MCF 10A (cell line): ENCODE measurements around the gene MEP1A. TPM values are rescaled to one million over a fixed set of nuclear protein-coding genes. Genes with fewer than 3 reads are reported as not detected.

Source experiments
- BruUV-seq: library from RNA; stranded (reverse); fragments of 400-500 nt; replicated peaks from 2 replicates; lab custom pipeline; 2021; lab: Mats Ljungman, UMichigan
- CTCF ChIA-PET: fragments of 300-600 bp; sonication (Branson Sonifier 250); formaldehyde crosslinking; extraction: SDS; loops from one replicate; lab custom pipeline; 2021; ENCODE audit warnings: antibody characterized with exemption, inconsistent platforms; lab: Yijun Ruan, JAX
- POLR2A ChIA-PET: fragments of 300-600, 350-650 bp; sonication (Branson Sonifier 250); formaldehyde crosslinking; extraction: SDS; loops from one replicate; lab custom pipeline; 2020; ENCODE audit warnings: antibody characterized with exemption, inconsistent platforms; lab: Yijun Ruan, JAX
- DNase-seq: peaks from one replicate; pipeline ENCODE4 v3.0.0-alpha.2; 2018; ENCODE audit not compliant: unreplicated experiment
- H3K27ac Mint-ChIP-seq: one replicate; pipeline ENCODE4 v1.8.0; 2022; ENCODE audit warnings: mild to moderate bottlenecking, low read depth, mixed read lengths; ENCODE audit not compliant: unreplicated experiment
- H3K27me3 Mint-ChIP-seq: one replicate; pipeline ENCODE4 v1.8.0; 2022; ENCODE audit warnings: mixed read lengths; ENCODE audit not compliant: insufficient read depth, unreplicated experiment
- H3K36me3 Mint-ChIP-seq: one replicate; pipeline ENCODE4 v1.8.0; 2022; ENCODE audit warnings: mild to moderate bottlenecking, moderate library complexity, mixed read lengths; ENCODE audit not compliant: insufficient read depth, unreplicated experiment
- H3K4me1 Mint-ChIP-seq: one replicate; pipeline ENCODE4 v1.8.0; 2022; ENCODE audit warnings: mixed read lengths; ENCODE audit not compliant: insufficient read depth, unreplicated experiment
- H3K4me3 Mint-ChIP-seq: one replicate; pipeline ENCODE4 v1.8.0; 2022; ENCODE audit warnings: mild to moderate bottlenecking, moderate library complexity, mixed read lengths; ENCODE audit not compliant: unreplicated experiment
- H3K9me3 Mint-ChIP-seq: one replicate; pipeline ENCODE4 v1.8.0; 2022; ENCODE audit warnings: mixed read lengths; ENCODE audit not compliant: unreplicated experiment
- intact Hi-C: fragments of 100-400 bp; cut with micrococcal nuclease; formaldehyde crosslinking; loops from 2 replicates; pipeline ENCODE4 v1.14.1; 2022
- total RNA-seq: library from RNA; stranded (reverse); gene quantifications from 2 replicates; pipeline ENCODE4 v1.2.3, GENCODE V29; 2022
- TF ChIP-seq, protein P1 (sequence below): fragments of 200-600 bp; IDR thresholded peaks from one replicate; pipeline ENCODE4 v1.8.0; 2022; ENCODE audit warnings: antibody characterized with exemption, mild to moderate bottlenecking; ENCODE audit not compliant: unreplicated experiment

MEP1A gene
- total RNA-seq, 1 experiment from 2014 or later, result not detected

DNA sequence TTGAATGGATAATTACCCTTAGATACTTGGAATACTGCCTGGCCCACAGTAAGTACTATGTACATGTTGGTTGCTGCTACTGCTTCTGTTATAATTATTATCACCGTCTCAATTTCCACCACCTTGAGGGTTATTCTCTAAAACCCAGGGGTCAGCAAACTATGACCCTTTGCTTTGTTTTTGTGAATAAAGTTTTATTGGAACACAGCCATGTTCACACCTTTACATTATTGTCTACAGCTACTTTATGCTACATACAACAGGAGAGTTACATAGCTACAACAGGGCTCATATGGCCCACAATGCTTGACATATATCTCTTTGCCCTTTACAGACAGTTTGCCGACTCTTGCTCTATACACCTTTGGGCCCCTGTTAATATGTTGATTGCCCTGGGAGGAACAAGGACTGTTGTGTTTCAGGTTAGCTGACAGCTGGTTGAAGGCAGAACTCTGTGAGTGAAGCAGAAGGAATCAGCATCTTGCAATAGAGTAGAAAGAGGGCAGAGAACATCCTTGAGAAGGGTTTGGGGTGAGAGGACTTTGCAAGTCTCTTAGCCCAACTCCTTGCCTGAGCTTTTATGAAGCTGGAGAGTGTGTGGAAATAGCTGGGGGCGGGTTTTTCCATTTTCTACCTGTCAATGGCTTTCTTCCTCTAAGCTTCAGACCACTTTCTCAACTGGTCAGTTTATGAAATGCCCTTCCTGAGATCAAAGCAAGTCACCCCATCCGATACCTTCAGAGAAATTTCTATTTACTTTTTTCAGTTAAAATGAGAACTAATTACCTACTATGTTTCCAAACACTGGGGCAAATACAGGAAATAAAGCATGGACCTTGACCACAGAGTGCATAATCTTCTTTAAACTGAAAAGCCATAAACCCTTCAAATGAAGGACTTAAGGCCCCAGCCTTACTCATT lies 3.5 kb upstream of the MEP1A start:
- Mint-ChIP-seq H3K4me3 (no peak overlapping the region), H3K36me3 (no peaks in the 10 kb centered on the region), H3K27ac (no peak overlapping the region), H3K27me3 (no peaks in the 10 kb centered on the region), H3K9me3 (no peaks in the 10 kb centered on the region), H3K4me1 (no peaks in the 10 kb centered on the region)
- no peak for DNase-seq
- CTCF ChIA-PET, result interaction anchor here (0.6 to 1.2 kb wide), 2 partner anchors 85 to 763 kb away, joined by 3 to 4 read pairs; no protein-coding TSS in a partner anchor
- intact Hi-C loops, result loop anchor here (10.0 kb wide), 1 partner anchor 255 kb away; the partner anchor contains the start of gene ADGRF1
- TF ChIP-seq, protein P1, sequence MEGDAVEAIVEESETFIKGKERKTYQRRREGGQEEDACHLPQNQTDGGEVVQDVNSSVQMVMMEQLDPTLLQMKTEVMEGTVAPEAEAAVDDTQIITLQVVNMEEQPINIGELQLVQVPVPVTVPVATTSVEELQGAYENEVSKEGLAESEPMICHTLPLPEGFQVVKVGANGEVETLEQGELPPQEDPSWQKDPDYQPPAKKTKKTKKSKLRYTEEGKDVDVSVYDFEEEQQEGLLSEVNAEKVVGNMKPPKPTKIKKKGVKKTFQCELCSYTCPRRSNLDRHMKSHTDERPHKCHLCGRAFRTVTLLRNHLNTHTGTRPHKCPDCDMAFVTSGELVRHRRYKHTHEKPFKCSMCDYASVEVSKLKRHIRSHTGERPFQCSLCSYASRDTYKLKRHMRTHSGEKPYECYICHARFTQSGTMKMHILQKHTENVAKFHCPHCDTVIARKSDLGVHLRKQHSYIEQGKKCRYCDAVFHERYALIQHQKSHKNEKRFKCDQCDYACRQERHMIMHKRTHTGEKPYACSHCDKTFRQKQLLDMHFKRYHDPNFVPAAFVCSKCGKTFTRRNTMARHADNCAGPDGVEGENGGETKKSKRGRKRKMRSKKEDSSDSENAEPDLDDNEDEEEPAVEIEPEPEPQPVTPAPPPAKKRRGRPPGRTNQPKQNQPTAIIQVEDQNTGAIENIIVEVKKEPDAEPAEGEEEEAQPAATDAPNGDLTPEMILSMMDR, result no peak
- POLR2A ChIA-PET, result interaction anchor here (0.9 kb wide), 1 partner anchor 22 kb away, joined by 3 read pairs; no protein-coding TSS in a partner anchor
- no TSS peak for BruUV-seq

DNA sequence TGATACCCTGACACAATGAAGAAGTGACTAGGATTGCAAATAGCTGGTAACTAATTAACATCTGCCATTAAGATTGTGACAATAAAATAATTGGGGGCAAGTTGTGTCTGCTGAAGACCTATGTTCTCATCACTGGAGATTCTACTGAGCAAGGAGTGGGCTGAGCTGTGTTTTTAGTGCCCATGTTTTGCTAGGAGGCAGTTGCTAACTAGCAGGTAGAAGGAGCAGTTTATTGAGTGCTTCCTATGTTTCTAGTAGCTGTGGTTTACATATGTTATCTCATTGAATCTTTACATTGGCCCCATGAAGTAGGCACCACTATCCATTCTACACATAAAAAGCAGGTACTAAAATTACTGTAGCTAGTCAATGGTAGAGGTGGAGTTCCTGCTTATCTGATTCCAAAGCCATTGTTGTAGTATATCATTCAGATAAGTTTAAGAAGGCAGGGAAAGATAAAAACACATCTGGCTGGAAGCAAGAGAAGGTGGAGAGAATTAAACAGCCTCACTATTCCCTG lies 2.8 kb upstream of the MEP1A start:
- Mint-ChIP-seq H3K4me3 (no peak overlapping the region), H3K36me3 (no peaks in the 10 kb centered on the region), H3K27ac (no peak overlapping the region), H3K4me1 (no peaks in the 10 kb centered on the region), H3K9me3 (no peaks in the 10 kb centered on the region), H3K27me3 (no peaks in the 10 kb centered on the region)
- TF ChIP-seq, protein P1, result no peak
- intact Hi-C loops, result no loop called here
- no TSS peak for BruUV-seq
- DNase-seq, result no peak
- POLR2A ChIA-PET, result interaction anchor here (0.9 kb wide), 1 partner anchor 21 kb away, joined by 3 read pairs; no protein-coding TSS in a partner anchor
- CTCF ChIA-PET, result interaction anchor here (1.2 kb wide), 1 partner anchor 86 kb away, joined by 4 read pairs; no protein-coding TSS in a partner anchor

DNA sequence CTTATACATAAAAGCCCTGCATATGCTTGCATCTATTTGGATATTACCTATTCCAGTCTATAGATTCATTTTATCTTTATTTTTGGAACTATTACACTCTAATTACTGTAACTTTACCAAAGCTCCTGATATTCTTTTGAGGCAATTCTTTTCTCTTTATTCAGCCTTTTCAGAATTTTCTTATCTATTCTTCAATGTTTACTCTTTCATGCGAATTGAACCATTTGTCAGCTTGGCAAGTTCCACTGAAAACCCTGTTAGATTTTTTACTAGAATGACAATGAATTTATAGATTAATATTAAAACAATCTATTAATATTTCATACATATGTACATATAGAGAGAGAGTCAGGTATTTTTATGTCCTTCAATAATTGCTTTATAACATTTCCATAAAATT lies 554 bp upstream of the MEP1A start:
- CTCF ChIA-PET, result interaction anchor here (1.3 kb wide), 1 partner anchor 8 kb away, joined by 3 read pairs; no protein-coding TSS in a partner anchor
- DNase-seq, result no peak
- H3K9me3 Mint-ChIP-seq, result no peaks in the 10 kb centered on the region
- no peaks in the 10 kb centered on the region for H3K36me3 Mint-ChIP-seq
- no TSS peak for BruUV-seq
- POLR2A ChIA-PET, result no interaction called here
- H3K27ac Mint-ChIP-seq, result no peak overlapping the region
- intact Hi-C loops, result no loop called here
- H3K27me3 Mint-ChIP-seq, result no peaks in the 10 kb centered on the region
- TF ChIP-seq, protein P1, result no peak
- H3K4me3 Mint-ChIP-seq, result no peak overlapping the region
- peaks cover 13% of the 10 kb centered on the region for H3K4me1 Mint-ChIP-seq

DNA sequence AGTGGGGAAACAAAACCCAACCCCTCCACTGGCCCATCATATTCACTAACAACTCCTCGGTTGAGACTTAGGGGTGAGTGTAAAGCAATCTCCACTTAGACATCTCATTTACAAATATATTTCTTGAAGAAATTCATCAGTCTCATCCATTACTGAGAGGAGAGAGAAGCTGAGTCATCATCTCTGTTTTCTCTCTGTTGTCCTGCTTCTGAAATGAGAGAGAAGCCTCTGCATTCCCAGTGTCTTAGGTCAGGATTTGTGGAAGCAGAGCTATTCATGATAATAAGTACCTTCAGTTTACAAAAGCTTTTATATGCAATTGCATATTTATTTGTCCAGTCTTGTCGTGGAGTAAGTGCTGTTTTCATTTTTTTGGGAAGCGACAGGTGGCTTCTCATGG lies 879 bp downstream of the MEP1A start:
- H3K36me3 Mint-ChIP-seq, result no peaks in the 10 kb centered on the region
- TF ChIP-seq, protein P1, result no peak
- no peak overlapping the region for H3K4me3 Mint-ChIP-seq
- ChIA-PET POLR2A (interaction anchor here (1.0 kb wide), 1 partner anchor 9 kb away, joined by 5 read pairs; no protein-coding TSS in a partner anchor), CTCF (interaction anchor here (0.6 to 0.7 kb wide), 3 partner anchors 25 to 372 kb away, joined by 3 read pairs; no protein-coding TSS in a partner anchor)
- H3K9me3 Mint-ChIP-seq, result no peaks in the 10 kb centered on the region
- no peaks in the 10 kb centered on the region for H3K27me3 Mint-ChIP-seq
- H3K27ac Mint-ChIP-seq, result no peak overlapping the region
- BruUV-seq, result no TSS peak
- intact Hi-C loops, result no loop called here
- peaks cover 18% of the 10 kb centered on the region for H3K4me1 Mint-ChIP-seq
- DNase-seq, result no peak
